ENCODE measurements around the gene BTBD9.

GRCh38 chr6:38528196-38528965, 111.3 kb downstream of the BTBD9 start:
- TF ChIP-seq CTCF (IDR thresholded peaks at IDR 0.05) (no peak), POLR2AphosphoS5 (IDR thresholded peaks at IDR 0.05) (no peak)

Measured in transverse colon (tissue), 4 donors.